Measurements from ENCODE around the gene DDX6. TPM values are rescaled to one million over a fixed set of nuclear protein-coding genes. Genes with fewer than 3 reads are reported as not detected.
"Not testable (repeated sequence)": the region's sequence is repeated elsewhere in the genome, so short reads cannot be mapped to it uniquely, and the experiment has no call there.

DDX6 gene
- total RNA-seq, 4 donors from 2014 or later = 92.9 to 113 (median 105) TPM

DNA sequence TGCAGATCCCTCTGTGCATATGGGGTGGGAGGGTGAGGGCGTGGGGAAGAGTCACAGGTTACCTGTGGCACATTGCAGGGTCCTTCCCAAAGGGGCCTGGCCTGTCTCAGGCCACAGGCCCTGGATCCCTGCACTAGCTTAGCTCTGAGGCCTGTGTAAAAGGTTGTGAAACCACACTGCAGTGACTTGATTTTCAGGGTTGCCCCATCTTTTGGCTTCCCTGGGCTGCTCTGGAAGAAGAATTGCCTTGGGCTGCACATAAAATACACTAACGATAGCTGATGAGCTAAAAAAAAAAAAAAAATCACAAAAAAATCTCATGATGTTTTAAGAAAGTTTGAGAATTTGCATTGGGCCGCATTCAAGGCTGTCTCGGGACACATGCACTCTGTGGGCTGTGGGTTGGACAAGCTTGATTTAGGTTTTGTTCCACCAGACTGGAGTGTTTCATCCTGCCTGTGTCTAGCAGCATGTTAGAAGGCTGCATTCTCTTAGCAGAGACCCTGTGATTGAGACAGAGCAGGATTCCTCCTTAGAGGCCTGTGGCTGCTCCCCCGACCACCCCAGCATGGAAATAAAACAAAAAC is 75.6 kb downstream of the DDX6 start:
- Histone ChIP-seq H3K36me3 (no peaks in the 10 kb centered on the region), H3K27ac (replicated peaks in 1 of 4) (peak overlapping the region in 3 of 4 donors; percentile 26 to 52 (median 38)), H3K4me1 (peaks cover 0 to 11% (median 6%) of the 10 kb centered on the region in 4 donors), H3K27me3 (no peaks in the 10 kb centered on the region), H3K4me3 (no peak overlapping the region), H3K9me3 (no peaks in the 10 kb centered on the region)
- intact Hi-C loops (cut with DNase I) = no loop called here
- TF ChIP-seq POLR2A (IDR thresholded peaks at IDR 0.05; ENCODE audit: low read depth) = no peak
- TF ChIP-seq EP300 (IDR thresholded peaks at IDR 0.05) = no peak
- TF ChIP-seq, protein P1, sequence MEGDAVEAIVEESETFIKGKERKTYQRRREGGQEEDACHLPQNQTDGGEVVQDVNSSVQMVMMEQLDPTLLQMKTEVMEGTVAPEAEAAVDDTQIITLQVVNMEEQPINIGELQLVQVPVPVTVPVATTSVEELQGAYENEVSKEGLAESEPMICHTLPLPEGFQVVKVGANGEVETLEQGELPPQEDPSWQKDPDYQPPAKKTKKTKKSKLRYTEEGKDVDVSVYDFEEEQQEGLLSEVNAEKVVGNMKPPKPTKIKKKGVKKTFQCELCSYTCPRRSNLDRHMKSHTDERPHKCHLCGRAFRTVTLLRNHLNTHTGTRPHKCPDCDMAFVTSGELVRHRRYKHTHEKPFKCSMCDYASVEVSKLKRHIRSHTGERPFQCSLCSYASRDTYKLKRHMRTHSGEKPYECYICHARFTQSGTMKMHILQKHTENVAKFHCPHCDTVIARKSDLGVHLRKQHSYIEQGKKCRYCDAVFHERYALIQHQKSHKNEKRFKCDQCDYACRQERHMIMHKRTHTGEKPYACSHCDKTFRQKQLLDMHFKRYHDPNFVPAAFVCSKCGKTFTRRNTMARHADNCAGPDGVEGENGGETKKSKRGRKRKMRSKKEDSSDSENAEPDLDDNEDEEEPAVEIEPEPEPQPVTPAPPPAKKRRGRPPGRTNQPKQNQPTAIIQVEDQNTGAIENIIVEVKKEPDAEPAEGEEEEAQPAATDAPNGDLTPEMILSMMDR (IDR thresholded peaks at IDR 0.05) = no peak
- TF ChIP-seq POLR2AphosphoS5 (IDR thresholded peaks at IDR 0.05) = no peak
- no peak for DNase-seq (ENCODE audit: extremely low spot score)
- WGBS = 55% methylated on average over 4 of the region's 5 CpGs

DNA sequence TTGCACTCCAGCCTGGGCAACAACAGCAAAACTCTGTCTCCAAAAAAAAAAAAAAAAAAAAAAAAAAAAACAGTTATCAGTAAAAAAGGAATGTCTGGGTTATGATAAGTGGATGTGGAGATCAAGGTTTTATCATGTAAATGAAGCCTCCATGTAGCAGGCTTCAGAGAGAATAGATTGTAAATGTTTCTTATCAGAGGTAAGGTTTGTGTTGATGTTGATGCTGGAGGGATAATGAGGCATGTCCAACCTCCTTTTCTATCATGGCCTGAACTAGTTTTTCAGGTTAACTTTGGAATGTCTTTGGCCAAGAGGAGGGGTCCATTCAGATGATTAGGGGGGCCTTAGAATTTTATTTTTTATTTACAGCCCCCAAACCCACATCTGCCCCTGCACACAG is 76.1 kb downstream of the DDX6 start:
- Histone ChIP-seq H3K4me1 (peaks cover 0 to 11% (median 6%) of the 10 kb centered on the region in 4 donors), H3K36me3 (no peaks in the 10 kb centered on the region), H3K4me3 (no peak overlapping the region), H3K27ac (replicated peaks in 1 of 4) (no peak overlapping the region), H3K27me3 (no peaks in the 10 kb centered on the region), H3K9me3 (no peaks in the 10 kb centered on the region)
- TF ChIP-seq, protein P1 (IDR thresholded peaks at IDR 0.05) = no peak
- TF ChIP-seq POLR2AphosphoS5 (IDR thresholded peaks at IDR 0.05) (no peak), EP300 (IDR thresholded peaks at IDR 0.05) (no peak), POLR2A (IDR thresholded peaks at IDR 0.05; ENCODE audit: low read depth) (no peak)
- intact Hi-C loops (cut with DNase I) = no loop called here
- no peak for DNase-seq (ENCODE audit: extremely low spot score)

DNA sequence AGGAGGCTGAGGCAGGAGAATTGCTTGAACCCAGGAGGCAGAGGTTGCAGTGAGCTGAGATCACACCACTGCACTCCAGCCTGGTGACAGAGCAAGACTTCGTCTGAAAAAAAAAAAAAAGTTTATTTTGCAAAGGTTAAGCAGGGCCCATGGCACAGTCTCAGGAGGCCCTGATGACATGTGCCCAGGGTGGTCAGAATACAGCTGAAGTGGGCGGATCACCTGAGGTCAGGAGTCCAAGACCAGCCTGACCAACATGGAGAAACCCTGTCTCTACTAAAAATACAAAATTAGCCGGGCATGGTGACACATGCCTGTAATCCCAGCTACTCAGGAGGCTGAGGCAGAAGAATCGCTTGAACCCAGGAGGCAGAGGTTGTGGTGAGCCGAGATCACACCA is 76.5 kb downstream of the DDX6 start:
- intact Hi-C loops (cut with DNase I); DNase-seq (ENCODE audit: extremely low spot score); H3K4me3 ChIP-seq; H3K9me3 ChIP-seq; H3K36me3 ChIP-seq; H3K27ac ChIP-seq (replicated peaks in 1 of 4); H3K27me3 ChIP-seq: not testable (repeated sequence)
- WGBS = 92% methylated on average over 5 of the region's 5 CpGs
- H3K4me1 ChIP-seq = peaks cover 0 to 11% (median 6%) of the 10 kb centered on the region in 4 donors

DNA sequence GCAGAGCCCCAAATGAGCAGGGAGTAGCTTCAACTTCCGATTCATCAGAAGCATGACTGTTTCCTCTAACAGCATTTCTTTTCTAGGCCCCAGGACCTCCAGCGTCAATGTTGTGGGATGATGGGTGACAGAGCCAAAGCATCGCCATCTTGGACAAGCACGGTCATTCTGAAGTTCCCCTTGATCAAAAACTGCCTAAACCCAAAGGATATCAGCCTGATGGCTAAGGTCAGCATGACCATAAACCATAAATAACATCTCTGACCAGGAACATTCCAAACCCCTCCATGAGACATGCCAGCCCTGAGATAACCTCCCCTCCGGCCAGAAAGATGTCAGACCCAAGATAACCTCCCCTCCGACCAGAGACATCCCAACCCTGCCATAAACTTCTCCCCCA is 82.7 kb downstream of the DDX6 start:
- WGBS = 83% methylated on average over 5 of the region's 6 CpGs
- TF ChIP-seq EP300 (IDR thresholded peaks at IDR 0.05) (no peak), POLR2A (IDR thresholded peaks at IDR 0.05; ENCODE audit: low read depth) (no peak), POLR2AphosphoS5 (IDR thresholded peaks at IDR 0.05) (no peak)
- TF ChIP-seq, protein P1 (IDR thresholded peaks at IDR 0.05) = no peak
- intact Hi-C loops (cut with DNase I) = no loop called here

DNA sequence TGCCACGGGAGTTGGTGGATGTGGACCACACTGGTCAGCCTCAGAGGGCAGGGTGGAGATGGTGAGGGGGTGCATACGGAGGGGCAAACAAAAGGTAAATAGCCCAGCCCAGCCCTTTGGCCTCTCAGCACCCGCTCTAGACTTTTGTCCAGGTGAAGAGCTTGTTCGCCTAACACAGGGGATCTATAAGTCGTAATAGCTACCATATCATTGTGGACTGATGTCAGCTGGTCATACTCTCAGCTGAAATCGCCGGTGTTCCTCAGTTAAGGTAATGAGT is 84.5 kb downstream of the DDX6 start:
- TF ChIP-seq, protein P1 (IDR thresholded peaks at IDR 0.05) = no peak
- no peak for TF ChIP-seq POLR2AphosphoS5 (IDR thresholded peaks at IDR 0.05)
- no peak for TF ChIP-seq POLR2A (IDR thresholded peaks at IDR 0.05; ENCODE audit: low read depth)
- TF ChIP-seq EP300 (IDR thresholded peaks at IDR 0.05) = no peak
- Histone ChIP-seq H3K27me3 (no peaks in the 10 kb centered on the region), H3K36me3 (no peaks in the 10 kb centered on the region), H3K4me3 (no peak overlapping the region), H3K4me1 (peaks cover 0 to 7% (median 0%) of the 10 kb centered on the region in 4 donors), H3K27ac (replicated peaks in 1 of 4) (no peak overlapping the region), H3K9me3 (no peaks in the 10 kb centered on the region)
- intact Hi-C loops (cut with DNase I) = no loop called here
- no peak for DNase-seq (ENCODE audit: extremely low spot score)
- 88% methylated on average over 7 of the region's 7 CpGs for WGBS

More for the DNA sequence above, 82.7 kb downstream of the DDX6 start:
- DNase-seq (ENCODE audit: extremely low spot score) = no peak
- Histone ChIP-seq H3K36me3 (no peaks in the 10 kb centered on the region), H3K4me3 (no peak overlapping the region), H3K4me1 (peaks cover 0 to 7% (median 0%) of the 10 kb centered on the region in 4 donors), H3K9me3 (no peaks in the 10 kb centered on the region), H3K27me3 (no peaks in the 10 kb centered on the region), H3K27ac (replicated peaks in 1 of 4) (no peak overlapping the region)

Data from esophagus muscularis mucosa (tissue), 4 donors.